ENCODE results near the gene ENTPD7.
"Not testable (repeated sequence)": the region's sequence is repeated elsewhere in the genome, so short reads cannot be mapped to it uniquely, and the experiment has no call there.

Gene ENTPD7

GRCh38 chr10:99709480-99710229 is 50.3 kb downstream of the ENTPD7 start:
- no peaks in the 10 kb centered on the region for H3K4me1 ChIP-seq (ENCODE audit: control insufficient read depth, insufficient read depth, low read length)
- no peaks in the 10 kb centered on the region for H3K9me3 ChIP-seq (ENCODE audit: control insufficient read depth, low read length)
- H3K27me3 ChIP-seq (ENCODE audit: control insufficient read depth, insufficient read depth, low read length), result no peaks in the 10 kb centered on the region
- no peak overlapping the region for H3K4me3 ChIP-seq (ENCODE audit: low read length)
- no peak overlapping the region for H3K9ac ChIP-seq (ENCODE audit: low read length)
- H3K36me3 ChIP-seq (ENCODE audit: control insufficient read depth, insufficient read depth, low read length), result peaks cover 5% of the 10 kb centered on the region

DNA sequence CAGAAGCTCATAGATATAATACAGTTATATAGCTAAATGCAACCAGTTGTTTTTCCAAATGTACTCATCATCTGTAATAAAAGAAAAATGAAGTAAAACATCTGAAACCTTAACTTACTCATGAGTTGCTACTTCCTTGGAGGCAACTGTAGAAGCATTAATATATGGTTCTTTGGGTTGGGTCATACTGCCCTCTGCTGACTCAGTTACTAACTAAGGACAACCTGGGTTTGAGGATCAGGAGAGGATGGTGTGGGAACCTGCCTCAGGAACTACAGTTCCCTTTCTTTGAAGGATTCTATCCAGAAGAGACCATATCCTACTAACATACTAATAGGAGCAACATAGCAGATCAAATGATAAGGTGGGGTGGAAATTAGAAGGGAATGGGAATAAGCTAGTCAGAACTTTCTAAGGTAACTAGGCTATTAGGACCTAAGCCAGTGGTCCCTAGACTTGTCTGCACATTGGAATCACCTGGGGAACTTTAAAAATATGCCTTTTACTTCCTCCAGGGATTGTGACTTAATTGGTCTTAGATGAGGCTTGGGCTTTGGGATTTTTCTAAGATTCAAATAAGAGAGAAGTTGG is 51.9 kb downstream of the ENTPD7 start:
- no peak overlapping the region for H3K9ac ChIP-seq (ENCODE audit: low read length)
- no peak overlapping the region for H3K4me3 ChIP-seq (ENCODE audit: low read length)
- H3K27me3 ChIP-seq (ENCODE audit: control insufficient read depth, insufficient read depth, low read length), result no peaks in the 10 kb centered on the region
- no peaks in the 10 kb centered on the region for H3K36me3 ChIP-seq (ENCODE audit: control insufficient read depth, insufficient read depth, low read length)
- no peaks in the 10 kb centered on the region for H3K4me1 ChIP-seq (ENCODE audit: control insufficient read depth, insufficient read depth, low read length)
- H3K9me3 ChIP-seq (ENCODE audit: control insufficient read depth, low read length), result no peaks in the 10 kb centered on the region

GRCh38 chr10:99714446-99714845 is 55.1 kb downstream of the ENTPD7 start:
- no peaks in the 10 kb centered on the region for H3K36me3 ChIP-seq (ENCODE audit: control insufficient read depth, insufficient read depth, low read length)
- H3K4me1 ChIP-seq (ENCODE audit: control insufficient read depth, insufficient read depth, low read length), result no peaks in the 10 kb centered on the region
- no peak overlapping the region for H3K9ac ChIP-seq (ENCODE audit: low read length)
- no peaks in the 10 kb centered on the region for H3K27me3 ChIP-seq (ENCODE audit: control insufficient read depth, insufficient read depth, low read length)
- H3K4me3 ChIP-seq (ENCODE audit: low read length), result no peak overlapping the region
- H3K9me3 ChIP-seq (ENCODE audit: control insufficient read depth, low read length), result no peaks in the 10 kb centered on the region

GRCh38 chr10:99720387-99720786 is 61.1 kb downstream of the ENTPD7 start:
- no peaks in the 10 kb centered on the region for H3K27me3 ChIP-seq (ENCODE audit: control insufficient read depth, insufficient read depth, low read length)
- no peak overlapping the region for H3K4me3 ChIP-seq (ENCODE audit: low read length)
- H3K4me1 ChIP-seq (ENCODE audit: control insufficient read depth, insufficient read depth, low read length), result no peaks in the 10 kb centered on the region
- no peak overlapping the region for H3K9ac ChIP-seq (ENCODE audit: low read length)
- H3K9me3 ChIP-seq (ENCODE audit: control insufficient read depth, low read length), result no peaks in the 10 kb centered on the region
- peaks cover 5% of the 10 kb centered on the region for H3K36me3 ChIP-seq (ENCODE audit: control insufficient read depth, insufficient read depth, low read length)

DNA sequence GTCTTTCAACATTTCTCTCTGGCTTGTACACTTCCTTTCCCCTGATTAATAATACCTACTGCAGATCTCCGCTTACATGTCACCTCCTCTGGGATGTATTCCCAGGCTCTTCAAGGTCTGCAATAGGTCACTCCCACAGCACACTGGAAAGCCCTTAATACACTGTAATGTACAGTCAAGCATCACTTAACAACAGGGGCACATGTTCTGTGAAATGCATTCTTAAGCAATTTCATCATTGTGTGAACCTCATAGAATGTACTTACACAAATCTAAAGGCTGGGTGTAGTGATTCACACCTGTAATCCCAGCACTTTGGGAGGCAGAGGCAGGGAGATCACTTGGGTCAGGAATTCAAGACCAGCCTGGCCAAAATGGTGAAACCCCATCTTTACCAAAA is 70.7 kb downstream of the ENTPD7 start:
- no peak overlapping the region for H3K9ac ChIP-seq (ENCODE audit: low read length)
- peaks cover 6% of the 10 kb centered on the region for H3K4me1 ChIP-seq (ENCODE audit: control insufficient read depth, insufficient read depth, low read length)
- H3K4me3 ChIP-seq (ENCODE audit: low read length), result no peak overlapping the region
- no peaks in the 10 kb centered on the region for H3K27me3 ChIP-seq (ENCODE audit: control insufficient read depth, insufficient read depth, low read length)
- H3K36me3 ChIP-seq (ENCODE audit: control insufficient read depth, insufficient read depth, low read length), result peaks cover 12% of the 10 kb centered on the region
- no peaks in the 10 kb centered on the region for H3K9me3 ChIP-seq (ENCODE audit: control insufficient read depth, low read length)

GRCh38 chr10:99731306-99732032 is 72.2 kb downstream of the ENTPD7 start:
- H3K36me3 ChIP-seq (ENCODE audit: control insufficient read depth, insufficient read depth, low read length), result peaks cover 3% of the 10 kb centered on the region
- peak overlapping the region; percentile 96 for H3K9ac ChIP-seq (ENCODE audit: low read length)
- H3K27me3 ChIP-seq (ENCODE audit: control insufficient read depth, insufficient read depth, low read length), result no peaks in the 10 kb centered on the region
- peak overlapping the region; percentile 100 for H3K4me3 ChIP-seq (ENCODE audit: low read length)
- H3K4me1 ChIP-seq (ENCODE audit: control insufficient read depth, insufficient read depth, low read length), result peaks cover 6% of the 10 kb centered on the region
- no peaks in the 10 kb centered on the region for H3K9me3 ChIP-seq (ENCODE audit: control insufficient read depth, low read length)

- Histone ChIP-seq H3K4me1 (ENCODE audit: control insufficient read depth, insufficient read depth, low read length) (peaks cover 6% of the 10 kb centered on the region), H3K9ac (ENCODE audit: low read length) (peak within 1 kb of the TSS; percentile 96), H3K27me3 (ENCODE audit: control insufficient read depth, insufficient read depth, low read length) (no peaks in the 10 kb centered on the region)
These were observed 72.9 kb downstream of the ENTPD7 start, which contains the start of the genes COX15 and CUTC for GRCh38 chr10:99732033-99732842. Gene COX15 (minus strand): TSS chr10:99732127. CDS start chr10:99732049, 78 bp downstream. Gene CUTC (plus strand): TSS chr10:99732234. CDS start chr10:99732349, 115 bp downstream.

DNA sequence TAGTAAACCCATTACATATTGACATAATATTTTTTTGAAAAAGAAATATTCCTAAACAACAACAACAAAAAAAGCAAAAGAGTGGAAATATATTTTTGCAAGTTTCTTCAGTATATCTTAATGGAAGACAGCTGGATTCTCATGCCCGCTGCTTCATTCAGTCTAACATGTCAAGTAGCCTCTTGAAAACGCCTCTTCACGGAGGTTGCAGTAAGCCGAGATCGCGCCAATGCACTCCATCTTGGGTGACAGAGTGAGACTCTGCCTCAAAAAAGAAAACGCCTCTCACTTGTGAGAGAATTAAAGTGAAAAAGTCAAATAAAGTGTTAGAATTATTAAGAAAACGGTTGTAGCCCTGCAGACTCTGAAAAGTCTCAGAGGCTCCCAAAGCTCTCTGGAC is 74.1 kb downstream of the ENTPD7 start:
- H3K4me3 ChIP-seq (ENCODE audit: low read length), result no peak overlapping the region
- H3K4me1 ChIP-seq (ENCODE audit: control insufficient read depth, insufficient read depth, low read length), result peaks cover 6% of the 10 kb centered on the region
- H3K36me3 ChIP-seq (ENCODE audit: control insufficient read depth, insufficient read depth, low read length), result no peaks in the 10 kb centered on the region
- H3K9me3 ChIP-seq (ENCODE audit: control insufficient read depth, low read length), result no peaks in the 10 kb centered on the region
- no peak overlapping the region for H3K9ac ChIP-seq (ENCODE audit: low read length)
- no peaks in the 10 kb centered on the region for H3K27me3 ChIP-seq (ENCODE audit: control insufficient read depth, insufficient read depth, low read length)

More at GRCh38 chr10:99732033-99732842, 72.9 kb downstream of the ENTPD7 start, which contains the start of the genes COX15 and CUTC:
- Histone ChIP-seq H3K4me3 (ENCODE audit: low read length) (peak within 1 kb of the TSS; percentile 100), H3K9me3 (ENCODE audit: control insufficient read depth, low read length) (no peaks in the 10 kb centered on the region), H3K36me3 (ENCODE audit: control insufficient read depth, insufficient read depth, low read length) (no peaks in the 10 kb centered on the region)

- not testable (repeated sequence) for H3K27me3 ChIP-seq (ENCODE audit: control insufficient read depth, insufficient read depth, low read length); H3K9ac ChIP-seq (ENCODE audit: low read length); H3K36me3 ChIP-seq (ENCODE audit: control insufficient read depth, insufficient read depth, low read length); H3K9me3 ChIP-seq (ENCODE audit: control insufficient read depth, low read length); H3K4me3 ChIP-seq (ENCODE audit: low read length); H3K4me1 ChIP-seq (ENCODE audit: control insufficient read depth, insufficient read depth, low read length)
These were observed 74.8 kb downstream of the ENTPD7 start for GRCh38 chr10:99734111-99734510.

DNA sequence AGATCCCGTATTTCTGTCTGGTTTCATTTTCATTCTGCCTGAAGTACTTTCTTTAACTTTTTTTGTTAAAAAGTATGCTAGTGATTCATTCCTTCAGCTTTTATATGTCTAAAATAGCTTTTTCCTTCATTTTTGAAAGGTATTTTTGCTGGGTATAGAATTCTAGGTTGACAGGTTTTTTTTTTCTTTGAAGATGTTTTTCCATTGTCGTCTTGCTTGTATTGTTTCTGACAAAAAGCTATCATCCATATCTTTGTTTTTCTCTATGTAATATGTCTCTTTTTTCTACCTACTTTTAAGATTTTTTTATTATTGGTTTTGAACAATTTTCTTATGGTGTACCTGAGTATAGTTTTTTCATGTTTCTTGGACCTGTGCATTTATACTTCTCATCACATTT is 81.0 kb downstream of the ENTPD7 start:
- Histone ChIP-seq H3K27me3 (ENCODE audit: control insufficient read depth, insufficient read depth, low read length) (no peaks in the 10 kb centered on the region), H3K36me3 (ENCODE audit: control insufficient read depth, insufficient read depth, low read length) (no peaks in the 10 kb centered on the region), H3K4me3 (ENCODE audit: low read length) (no peak overlapping the region), H3K4me1 (ENCODE audit: control insufficient read depth, insufficient read depth, low read length) (no peaks in the 10 kb centered on the region), H3K9ac (ENCODE audit: low read length) (no peak overlapping the region), H3K9me3 (ENCODE audit: control insufficient read depth, low read length) (no peaks in the 10 kb centered on the region)

GRCh38 chr10:99740933-99741559 is 81.7 kb downstream of the ENTPD7 start:
- no peaks in the 10 kb centered on the region for H3K4me1 ChIP-seq (ENCODE audit: control insufficient read depth, insufficient read depth, low read length)
- H3K27me3 ChIP-seq (ENCODE audit: control insufficient read depth, insufficient read depth, low read length), result no peaks in the 10 kb centered on the region
- no peak overlapping the region for H3K4me3 ChIP-seq (ENCODE audit: low read length)
- H3K36me3 ChIP-seq (ENCODE audit: control insufficient read depth, insufficient read depth, low read length), result no peaks in the 10 kb centered on the region
- H3K9me3 ChIP-seq (ENCODE audit: control insufficient read depth, low read length), result no peaks in the 10 kb centered on the region
- no peak overlapping the region for H3K9ac ChIP-seq (ENCODE audit: low read length)

Measured in mucosa of stomach (tissue), 1 donor.